Activated naive CD8-positive, alpha-beta T cell (primary cell): ENCODE results near the gene MALT1.

Experiments
- H3K27ac Mint-ChIP-seq: one replicate; pipeline ENCODE4 v1.8.0; 2021; ENCODE audit warnings: mixed read lengths
- H3K27me3 Mint-ChIP-seq: one replicate; pipeline ENCODE4 v1.8.0; 2021; ENCODE audit warnings: mixed read lengths
- H3K36me3 Mint-ChIP-seq: one replicate; pipeline ENCODE4 v1.8.0; 2021; ENCODE audit warnings: mixed read lengths
- H3K4me1 Mint-ChIP-seq: one replicate; pipeline ENCODE4 v1.8.0; 2021; ENCODE audit warnings: low read depth, mixed read lengths
- H3K4me3 Mint-ChIP-seq: one replicate; pipeline ENCODE4 v1.8.0; 2021; ENCODE audit warnings: mild to moderate bottlenecking, mixed read lengths
- H3K9me3 Mint-ChIP-seq: one replicate; pipeline ENCODE4 v1.8.0; 2021; ENCODE audit warnings: low read depth, mixed read lengths

MALT1 gene

GRCh38 chr18:58777471-58777870 lies 106.2 kb downstream of the MALT1 start:
- H3K9me3 Mint-ChIP-seq: no peaks in the 10 kb centered on the region
- no peak overlapping the region for H3K4me3 Mint-ChIP-seq
- peaks cover 16% of the 10 kb centered on the region for H3K27me3 Mint-ChIP-seq
- H3K36me3 Mint-ChIP-seq: no peaks in the 10 kb centered on the region
- H3K4me1 Mint-ChIP-seq: no peaks in the 10 kb centered on the region
- H3K27ac Mint-ChIP-seq: no peak overlapping the region

DNA sequence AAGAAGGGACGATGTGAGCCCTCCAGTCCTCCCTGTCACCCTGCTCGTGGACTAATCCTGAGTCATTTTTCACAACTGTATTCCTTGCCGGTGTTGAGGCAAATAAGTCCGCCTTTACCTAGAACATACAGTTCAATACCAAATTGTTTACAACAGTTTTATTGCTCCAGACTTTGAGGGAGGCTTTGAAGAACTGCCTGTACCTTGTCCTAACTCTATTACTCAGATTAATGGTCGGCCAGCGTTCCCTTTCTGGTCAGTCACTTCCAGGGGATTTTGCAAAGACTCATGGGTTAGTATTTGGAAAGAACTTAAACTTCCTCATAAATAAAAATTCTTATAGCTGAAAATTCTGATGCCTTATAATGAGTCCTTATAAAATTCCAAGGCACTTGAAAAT lies 108.3 kb downstream of the MALT1 start:
- Mint-ChIP-seq H3K36me3 (no peaks in the 10 kb centered on the region), H3K4me1 (no peaks in the 10 kb centered on the region), H3K27ac (no peak overlapping the region), H3K27me3 (peaks cover 17% of the 10 kb centered on the region), H3K4me3 (no peak overlapping the region), H3K9me3 (no peaks in the 10 kb centered on the region)

DNA sequence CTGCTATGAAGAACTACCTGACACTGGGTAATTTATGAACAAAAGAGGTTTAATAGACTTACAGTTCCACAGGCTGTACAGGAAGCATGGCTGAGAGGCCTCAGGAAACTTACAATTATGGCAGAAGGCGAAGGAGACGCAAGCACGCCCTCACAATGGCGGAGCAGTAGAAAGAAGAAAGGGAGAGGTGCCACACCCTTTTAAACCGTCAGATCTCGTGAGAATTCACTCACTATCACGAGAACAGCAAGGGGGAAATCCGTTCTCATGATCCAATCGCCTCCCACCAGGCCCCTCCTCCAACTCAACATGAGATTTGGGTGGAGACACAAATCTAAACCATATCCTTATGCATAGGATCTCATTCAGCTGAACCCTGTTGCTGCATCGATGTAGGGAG lies 108.8 kb downstream of the MALT1 start:
- peaks cover 17% of the 10 kb centered on the region for H3K27me3 Mint-ChIP-seq
- no peaks in the 10 kb centered on the region for H3K36me3 Mint-ChIP-seq
- no peak overlapping the region for H3K4me3 Mint-ChIP-seq
- no peaks in the 10 kb centered on the region for H3K9me3 Mint-ChIP-seq
- no peaks in the 10 kb centered on the region for H3K4me1 Mint-ChIP-seq
- no peak overlapping the region for H3K27ac Mint-ChIP-seq

DNA sequence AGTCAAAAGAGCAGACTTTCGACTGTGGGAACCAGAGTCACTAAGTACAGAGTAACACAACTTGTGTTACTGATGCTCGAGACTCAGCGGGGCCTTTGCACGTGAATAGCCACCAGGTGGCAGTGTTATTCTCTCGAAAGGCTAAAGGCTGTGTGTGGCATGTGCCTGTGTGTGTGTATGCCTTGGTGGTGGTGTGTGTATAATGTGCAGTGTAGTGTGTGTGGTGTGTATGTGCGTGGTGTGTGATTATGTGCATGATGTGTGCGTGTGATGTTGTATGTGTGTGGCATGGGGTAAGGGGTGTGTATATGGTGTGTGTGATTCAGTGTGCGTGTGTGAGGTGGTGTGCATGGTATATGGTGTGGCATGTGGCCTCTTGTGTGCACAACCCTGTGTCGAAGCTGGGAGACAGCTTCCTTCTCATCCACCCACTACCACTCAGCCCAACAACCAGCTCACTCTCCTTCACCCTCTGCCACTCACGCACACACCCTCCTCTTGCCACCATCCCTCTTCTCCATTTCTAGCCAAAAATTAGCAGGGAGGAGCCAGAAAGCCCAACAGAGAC lies 110.4 kb downstream of the MALT1 start:
- Mint-ChIP-seq H3K4me3 (no peak overlapping the region), H3K27ac (no peak overlapping the region), H3K4me1 (no peaks in the 10 kb centered on the region), H3K36me3 (no peaks in the 10 kb centered on the region), H3K9me3 (no peaks in the 10 kb centered on the region), H3K27me3 (peaks cover 15% of the 10 kb centered on the region)

- Mint-ChIP-seq H3K4me1 (no peaks in the 10 kb centered on the region), H3K4me3 (no peak overlapping the region), H3K27me3 (peaks cover 8% of the 10 kb centered on the region), H3K27ac (no peak overlapping the region), H3K9me3 (no peaks in the 10 kb centered on the region), H3K36me3 (no peaks in the 10 kb centered on the region)
Measured at GRCh38 chr18:58784601-58785137, 113.4 kb downstream of the MALT1 start.

DNA sequence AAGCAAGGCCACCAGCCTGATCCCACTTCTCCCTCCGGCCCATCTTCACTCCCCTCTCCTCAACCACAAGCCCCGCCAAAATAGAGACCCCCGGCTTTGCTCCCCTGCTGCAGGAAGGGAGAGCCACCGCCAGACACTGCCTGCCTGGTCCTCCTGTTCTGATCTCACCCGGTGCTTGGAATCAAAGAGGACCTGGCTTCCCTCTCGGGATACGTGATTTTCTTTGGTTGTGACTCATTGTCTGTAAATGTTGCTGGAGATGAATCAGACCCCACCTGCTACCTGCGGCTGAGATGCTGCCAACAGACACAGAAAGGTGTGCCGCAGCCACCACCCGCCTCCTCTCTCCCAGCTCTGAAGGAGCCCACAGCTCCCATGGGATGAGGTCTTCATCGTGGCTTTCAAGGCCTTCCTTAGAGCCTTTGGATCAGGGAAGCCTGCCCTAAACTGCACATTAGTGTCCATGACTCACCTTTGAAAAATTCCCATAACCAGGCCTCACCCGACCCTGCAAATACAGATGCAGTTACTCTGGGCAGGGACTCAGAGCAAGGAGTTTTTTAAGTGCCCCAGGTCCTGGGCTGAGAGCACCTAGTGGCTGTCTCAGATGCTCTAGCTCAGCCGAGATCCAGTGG lies 114.0 kb downstream of the MALT1 start:
- H3K27ac Mint-ChIP-seq: no peak overlapping the region

GRCh38 chr18:58785870-58786269 lies 114.6 kb downstream of the MALT1 start:
- H3K27ac Mint-ChIP-seq: no peak overlapping the region
- no peaks in the 10 kb centered on the region for H3K4me1 Mint-ChIP-seq
- H3K27me3 Mint-ChIP-seq: peaks cover 5% of the 10 kb centered on the region
- no peaks in the 10 kb centered on the region for H3K36me3 Mint-ChIP-seq
- H3K4me3 Mint-ChIP-seq: no peak overlapping the region
- H3K9me3 Mint-ChIP-seq: no peaks in the 10 kb centered on the region

More for the DNA sequence above, 114.0 kb downstream of the MALT1 start:
- no peaks in the 10 kb centered on the region for H3K4me1 Mint-ChIP-seq
- peaks cover 5% of the 10 kb centered on the region for H3K27me3 Mint-ChIP-seq
- no peaks in the 10 kb centered on the region for H3K36me3 Mint-ChIP-seq
- no peak overlapping the region for H3K4me3 Mint-ChIP-seq
- H3K9me3 Mint-ChIP-seq: no peaks in the 10 kb centered on the region

- Mint-ChIP-seq H3K9me3 (no peaks in the 10 kb centered on the region), H3K4me1 (no peaks in the 10 kb centered on the region), H3K27me3 (peaks cover 2% of the 10 kb centered on the region), H3K36me3 (no peaks in the 10 kb centered on the region), H3K4me3 (no peak overlapping the region), H3K27ac (no peak overlapping the region)
Measured at GRCh38 chr18:58787536-58788149, 116.4 kb downstream of the MALT1 start.

GRCh38 chr18:58788470-58788869 lies 117.2 kb downstream of the MALT1 start:
- Mint-ChIP-seq H3K27me3 (peaks cover 1% of the 10 kb centered on the region), H3K9me3 (no peaks in the 10 kb centered on the region), H3K36me3 (no peaks in the 10 kb centered on the region), H3K4me3 (no peak overlapping the region), H3K27ac (no peak overlapping the region), H3K4me1 (no peaks in the 10 kb centered on the region)

- Mint-ChIP-seq H3K9me3 (no peaks in the 10 kb centered on the region), H3K4me3 (no peak overlapping the region), H3K27ac (no peak overlapping the region), H3K27me3 (peaks cover 2% of the 10 kb centered on the region), H3K36me3 (no peaks in the 10 kb centered on the region), H3K4me1 (no peaks in the 10 kb centered on the region)
Measured at GRCh38 chr18:58788971-58789875, 118.0 kb downstream of the MALT1 start.

DNA sequence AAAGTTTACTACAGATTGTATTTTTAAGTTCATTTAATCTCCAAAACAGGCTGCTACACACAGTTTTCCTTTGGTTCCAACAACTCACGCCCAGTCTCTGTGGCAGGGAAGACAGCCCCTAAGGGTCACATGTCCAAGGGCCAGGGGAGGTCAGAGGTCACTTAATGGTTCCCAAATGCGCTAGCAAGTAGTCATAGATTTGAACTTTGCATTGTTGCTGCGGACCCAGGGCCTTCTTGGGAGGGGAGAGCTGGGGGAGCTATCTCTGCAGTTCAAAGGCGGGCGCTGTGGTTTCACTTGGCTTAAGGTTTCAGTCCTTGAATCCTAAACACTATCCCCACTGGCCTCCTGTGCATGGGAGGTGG lies 118.6 kb downstream of the MALT1 start:
- Mint-ChIP-seq H3K4me1 (no peaks in the 10 kb centered on the region), H3K27ac (no peak overlapping the region), H3K36me3 (no peaks in the 10 kb centered on the region), H3K27me3 (peaks cover 3% of the 10 kb centered on the region), H3K9me3 (no peaks in the 10 kb centered on the region), H3K4me3 (no peak overlapping the region)

DNA sequence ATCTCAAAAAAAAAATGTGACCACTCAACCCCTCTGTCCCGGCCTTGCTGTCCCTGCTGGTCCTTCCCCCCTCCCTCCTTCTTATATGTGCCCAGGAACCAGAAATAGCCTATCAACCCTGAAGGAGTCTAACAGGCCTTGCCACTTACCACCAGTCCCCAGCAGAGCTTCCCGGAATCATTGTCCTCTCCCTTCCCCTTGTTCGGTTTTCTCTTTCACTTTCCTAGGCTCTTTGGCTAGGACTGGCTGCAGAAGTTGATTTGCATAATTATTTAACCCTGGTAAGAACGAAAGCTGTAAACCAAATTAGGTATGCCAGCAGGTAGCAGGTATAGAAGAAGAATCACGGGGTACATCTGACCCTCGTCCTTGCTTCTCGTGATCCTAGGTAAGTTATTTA lies 120.8 kb downstream of the MALT1 start:
- no peak overlapping the region for H3K4me3 Mint-ChIP-seq
- H3K36me3 Mint-ChIP-seq: no peaks in the 10 kb centered on the region
- no peaks in the 10 kb centered on the region for H3K9me3 Mint-ChIP-seq
- H3K4me1 Mint-ChIP-seq: no peaks in the 10 kb centered on the region
- H3K27ac Mint-ChIP-seq: no peak overlapping the region
- H3K27me3 Mint-ChIP-seq: peaks cover 3% of the 10 kb centered on the region

DNA sequence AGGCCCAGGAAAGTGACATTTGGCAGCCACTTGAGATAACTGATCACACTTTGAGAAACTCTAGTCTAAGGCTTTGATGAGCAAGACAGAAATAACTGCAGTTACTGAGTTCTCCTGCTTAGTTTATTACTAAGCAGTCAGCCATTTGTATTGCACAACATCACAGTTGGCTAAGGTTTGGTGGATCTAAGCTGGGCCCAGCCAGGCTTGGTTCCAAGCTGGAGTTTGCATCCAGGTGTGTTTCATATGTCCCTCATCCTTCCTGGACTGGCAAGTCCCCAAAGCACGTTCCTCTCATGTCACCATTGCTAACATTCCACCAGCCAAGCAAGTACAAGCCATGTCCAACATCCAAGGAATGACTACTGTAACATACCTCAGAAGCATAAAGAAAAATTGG lies 122.1 kb downstream of the MALT1 start:
- Mint-ChIP-seq H3K36me3 (no peaks in the 10 kb centered on the region), H3K27ac (no peak overlapping the region), H3K4me3 (no peak overlapping the region), H3K9me3 (no peaks in the 10 kb centered on the region), H3K27me3 (peaks cover 3% of the 10 kb centered on the region), H3K4me1 (no peaks in the 10 kb centered on the region)

- no peak overlapping the region for H3K27ac Mint-ChIP-seq
- H3K4me1 Mint-ChIP-seq: no peaks in the 10 kb centered on the region
- H3K27me3 Mint-ChIP-seq: peaks cover 6% of the 10 kb centered on the region
- no peaks in the 10 kb centered on the region for H3K9me3 Mint-ChIP-seq
- no peaks in the 10 kb centered on the region for H3K36me3 Mint-ChIP-seq
- no peak overlapping the region for H3K4me3 Mint-ChIP-seq
Measured at GRCh38 chr18:58796220-58796619, 125.0 kb downstream of the MALT1 start.

DNA sequence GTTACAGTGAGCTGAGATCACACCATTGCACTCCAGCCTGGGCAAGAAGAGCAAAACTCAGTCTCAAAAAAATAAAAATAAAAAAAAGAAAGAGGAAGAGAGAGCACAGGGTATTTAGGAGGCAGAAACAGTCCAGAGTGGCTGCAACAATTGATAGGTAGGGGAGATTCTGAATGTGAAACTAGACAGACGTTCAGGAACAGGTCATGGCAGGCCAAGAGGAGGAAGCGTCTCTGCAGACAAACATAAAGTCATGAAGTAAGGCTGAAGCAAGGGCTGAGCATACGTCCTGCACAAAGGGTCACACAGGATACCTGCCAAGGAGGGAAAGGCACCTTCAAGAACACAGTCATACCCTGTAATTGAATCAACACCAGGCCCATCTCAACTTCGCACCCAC lies 129.3 kb downstream of the MALT1 start:
- Mint-ChIP-seq H3K27ac (no peak overlapping the region), H3K4me1 (no peaks in the 10 kb centered on the region), H3K27me3 (peaks cover 14% of the 10 kb centered on the region), H3K36me3 (peaks cover 2% of the 10 kb centered on the region), H3K4me3 (no peak overlapping the region), H3K9me3 (no peaks in the 10 kb centered on the region)
